Ovary (tissue), 3 donors: ENCODE data around the gene SYPL1.

Experiments used
- CTCF ChIP-seq, 3 donors: fragments of 450-650 bp in 2 of 3; fragments of 200-600 bp in 1 of 3; IDR thresholded peaks; one replicate each; pipeline versions ENCODE4 v1.5.1 to v1.8.0; 2016 to 2022; ENCODE audit warnings: antibody characterized with exemption in 3 of 3, mild to moderate bottlenecking in 1 of 3
- EP300 ChIP-seq: sonication (generic); formaldehyde crosslinking; IDR thresholded peaks from one replicate; pipeline ENCODE4 v1.6.1; 2017; ENCODE audit warnings: antibody characterized with exemption
- POLR2A ChIP-seq: fragments of 450-650 bp; IDR thresholded peaks from one replicate; pipeline ENCODE4 v1.6.1; 2017; ENCODE audit warnings: antibody characterized with exemption, mild to moderate bottlenecking, moderate library complexity
- donor health status: DM: no; HTN: no; CAD: no.

GRCh38 chr7:106129291-106129690, 17.2 kb upstream of the SYPL1 start:
- TF ChIP-seq CTCF (IDR thresholded peaks at IDR 0.05) (no peak), POLR2A (no peak), EP300 (no peak)
